Daoy (cell line): ENCODE measurements around the gene PLEKHG5. TPM values are rescaled to one million over a fixed set of nuclear protein-coding genes. Genes with fewer than 3 reads are reported as not detected.
"Not testable (repeated sequence)": the region's sequence is repeated elsewhere in the genome, so short reads cannot be mapped to it uniquely, and the experiment has no call there.

Experiments used
- DNase-seq: peaks from one replicate; pipeline ENCODE4 v3.0.0-alpha.2; 2015; ENCODE audit warnings: low read depth
- total RNA-seq: library from RNA; depleted of rRNA; stranded (reverse); fragments of >200 nt; shearing (Covaris generic); gene quantifications from 2 replicates; pipeline ENCODE4 v1.2.3, GENCODE V29; 2014

The PLEKHG5 gene
- total RNA-seq, 1 experiment from 2014 or later: 8.4 TPM

- DNase-seq: no peak
Measured at GRCh38 chr1:6463120-6463412, 28.4 kb downstream of the PLEKHG5 start.

GRCh38 chr1:6462412-6463119 is 28.9 kb downstream of the PLEKHG5 start:
- DNase-seq: no peak

GRCh38 chr1:6461538-6462411 is 29.7 kb downstream of the PLEKHG5 start:
- no peak for DNase-seq

GRCh38 chr1:6461051-6461530 is 30.4 kb downstream of the PLEKHG5 start:
- no peak for DNase-seq

GRCh38 chr1:6460301-6461050 is 31.0 kb downstream of the PLEKHG5 start:
- no peak for DNase-seq

GRCh38 chr1:6459850-6460265 is 31.6 kb downstream of the PLEKHG5 start:
- no peak for DNase-seq

- no peak for DNase-seq
Measured at GRCh38 chr1:6456800-6457466, 34.5 kb downstream of the PLEKHG5 start.

GRCh38 chr1:6455752-6456520 is 35.5 kb downstream of the PLEKHG5 start:
- DNase-seq: not testable (repeated sequence)

GRCh38 chr1:6454856-6455751 is 36.4 kb downstream of the PLEKHG5 start:
- peak; percentile 48 for DNase-seq

- peak; percentile 41 for DNase-seq
Measured at GRCh38 chr1:6453895-6454855, 37.3 kb downstream of the PLEKHG5 start.

- no peak for DNase-seq
Measured at GRCh38 chr1:6450943-6451373, 40.5 kb downstream of the PLEKHG5 start.

GRCh38 chr1:6450486-6450885 is 41.0 kb downstream of the PLEKHG5 start:
- not testable (repeated sequence) for DNase-seq

GRCh38 chr1:6450005-6450450 is 41.4 kb downstream of the PLEKHG5 start:
- no peak for DNase-seq

GRCh38 chr1:6448749-6449631 is 42.5 kb downstream of the PLEKHG5 start:
- DNase-seq: peak; percentile 63

GRCh38 chr1:6447818-6448748 is 43.4 kb downstream of the PLEKHG5 start:
- DNase-seq: no peak
